Activated T-helper 17 cell treated with anti-CD3 and anti-CD28 coated beads, Interleukin-2, amount 50 U/mL, for 72 hours (primary cell): ENCODE data around the gene ARFIP1. TPM values are rescaled to one million over a fixed set of nuclear protein-coding genes. Genes with fewer than 3 reads are reported as not detected.
A peak's percentile ranks its signal among the peaks of the same experiment; 100 is the strongest.
"Not testable (repeated sequence)": the region's sequence is repeated elsewhere in the genome, so short reads cannot be mapped to it uniquely, and the experiment has no call there.

Source experiments
- ATAC-seq: fragments of 150-1000 bp; cut with Tn5 transposase; replicated peaks from 2 replicates; pipeline ENCODE4 v1.10.0; 2021; ENCODE audit warnings: mild to moderate bottlenecking, moderate library complexity
- H3K27ac Mint-ChIP-seq: one replicate; pipeline ENCODE4 v1.8.0; 2022; ENCODE audit warnings: mixed read lengths
- H3K27me3 Mint-ChIP-seq: one replicate; pipeline ENCODE4 v1.8.0; 2022; ENCODE audit warnings: mixed read lengths
- H3K36me3 Mint-ChIP-seq: one replicate; pipeline ENCODE4 v1.8.0; 2022; ENCODE audit warnings: low read depth, mild to moderate bottlenecking, mixed read lengths
- H3K4me1 Mint-ChIP-seq: one replicate; pipeline ENCODE4 v1.8.0; 2022; ENCODE audit warnings: mixed read lengths
- H3K4me3 Mint-ChIP-seq: one replicate; pipeline ENCODE4 v1.8.0; 2022; ENCODE audit warnings: mild to moderate bottlenecking, mixed read lengths
- H3K9me3 Mint-ChIP-seq: one replicate; pipeline ENCODE4 v1.8.0; 2022; ENCODE audit warnings: mixed read lengths
- total RNA-seq, 2 donors: library from RNA; stranded (reverse); gene quantifications; one replicate each; pipeline ENCODE4 v1.2.3, GENCODE V29; 2022

Gene ARFIP1
- 10 to 100 TPM; 11.4 to 14.0 TPM for total RNA-seq

DNA sequence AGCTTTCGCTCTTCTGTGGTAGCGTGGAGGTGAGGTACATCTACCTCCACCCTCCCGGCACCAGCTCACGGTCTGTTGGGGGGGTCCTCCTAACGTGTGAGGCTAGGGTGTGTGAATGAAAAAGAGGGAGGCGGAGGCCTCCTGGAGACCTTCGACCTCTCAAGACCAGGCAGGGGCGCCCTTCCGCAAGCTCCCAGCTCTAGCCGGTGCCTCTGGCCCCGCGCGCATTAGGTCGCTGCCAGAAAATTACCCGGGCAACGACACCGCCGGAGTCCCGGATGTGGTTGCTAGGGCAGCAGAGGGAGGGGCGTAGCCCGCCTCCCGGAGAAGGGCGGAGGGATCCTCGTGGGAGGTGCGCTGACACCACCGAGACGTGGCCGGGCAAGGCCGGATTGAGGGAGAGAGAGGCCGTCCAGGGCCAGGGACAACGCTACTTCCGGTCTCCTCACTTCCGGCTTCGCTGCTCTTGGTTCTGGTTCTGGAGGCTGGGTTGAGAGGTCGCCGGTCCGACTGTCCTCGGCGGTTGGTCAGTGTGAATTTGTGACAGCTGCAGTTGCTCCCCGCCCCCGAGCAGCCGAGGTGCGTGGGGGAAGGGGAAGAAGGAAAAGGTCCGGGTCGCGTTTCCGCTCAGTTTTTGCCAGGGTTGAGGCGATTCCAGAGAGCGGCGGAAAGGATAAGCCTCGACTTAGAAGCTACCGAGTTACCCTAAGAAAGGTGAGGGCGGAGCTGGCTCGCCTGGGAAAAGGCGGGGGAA, at the start of gene ARFIP1, which contains the start of gene TIGD4:
ARFIP1 (plus strand) TSS at position 442 of the 754 bp plus-strand sequence. CDS start 49,680 bp downstream, outside the sequence.
TIGD4 (minus strand) TSS at position 218 of the 754 bp plus-strand sequence. CDS start 8,726 bp downstream, outside the sequence.
- Mint-ChIP-seq H3K4me3 (peak within 1 kb of the TSS; percentile 91), H3K4me1 (peaks cover 12% of the 10 kb centered on the region), H3K36me3 (peaks cover 7% of the 10 kb centered on the region), H3K27me3 (peaks cover 3% of the 10 kb centered on the region), H3K9me3 (no peaks in the 10 kb centered on the region), H3K27ac (peak within 1 kb of the TSS; percentile 99)
- ATAC-seq, result peak; percentile 95

GRCh38 chr4:152731997-152732396, 47.8 kb upstream of the ARFIP1 start:
- Mint-ChIP-seq H3K36me3 (no peaks in the 10 kb centered on the region), H3K4me1 (peaks cover 3% of the 10 kb centered on the region), H3K4me3 (no peak overlapping the region), H3K27ac (no peak overlapping the region), H3K27me3 (peaks cover 9% of the 10 kb centered on the region), H3K9me3 (no peaks in the 10 kb centered on the region)
- no peak for ATAC-seq

DNA sequence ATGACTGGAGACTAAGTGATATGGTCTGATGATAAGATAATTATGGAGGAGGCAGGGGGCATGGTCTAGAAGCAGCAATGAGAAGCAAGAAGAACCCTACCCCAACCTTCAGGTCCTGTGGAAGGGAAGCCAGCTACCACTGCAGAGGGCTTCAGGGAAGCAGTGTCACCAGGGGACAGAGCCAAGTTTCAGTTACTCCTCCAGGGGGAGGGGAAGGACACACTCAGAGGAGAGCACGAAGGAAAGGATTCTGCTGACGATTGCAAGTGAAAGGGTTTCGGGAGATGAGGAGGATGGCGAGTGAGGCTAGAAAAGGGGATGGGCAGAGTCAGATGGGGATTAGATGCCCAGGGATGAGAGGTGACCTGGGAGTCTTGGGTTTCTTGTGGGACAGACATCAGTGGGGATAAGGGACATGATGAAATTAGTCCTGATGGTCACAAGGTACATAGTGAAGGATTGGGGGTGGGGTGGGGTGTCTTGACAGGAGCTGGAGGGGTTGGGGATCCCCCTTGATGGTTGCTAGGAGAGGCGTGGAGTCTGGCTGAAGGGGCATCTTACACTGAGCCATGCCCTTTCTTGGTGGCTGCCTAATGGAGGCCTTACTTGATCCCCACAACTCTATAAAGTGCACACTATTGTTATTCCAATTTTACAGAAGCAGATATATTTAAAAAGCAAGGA, 45.6 kb upstream of the ARFIP1 start:
- H3K9me3 Mint-ChIP-seq, result no peaks in the 10 kb centered on the region
- H3K27me3 Mint-ChIP-seq, result peaks cover 3% of the 10 kb centered on the region
- no peak overlapping the region for H3K4me3 Mint-ChIP-seq
- no peak for ATAC-seq
- H3K36me3 Mint-ChIP-seq, result no peaks in the 10 kb centered on the region
- peaks cover 3% of the 10 kb centered on the region for H3K4me1 Mint-ChIP-seq
- H3K27ac Mint-ChIP-seq, result peak overlapping the region; percentile 34

- ATAC-seq, result no peak
- Mint-ChIP-seq H3K4me3 (no peak overlapping the region), H3K27me3 (peaks cover 3% of the 10 kb centered on the region), H3K27ac (peak overlapping the region; percentile 34), H3K9me3 (no peaks in the 10 kb centered on the region), H3K36me3 (no peaks in the 10 kb centered on the region), H3K4me1 (peaks cover 3% of the 10 kb centered on the region)
Observed at GRCh38 chr4:152734699-152735050, 45.1 kb upstream of the ARFIP1 start.

DNA sequence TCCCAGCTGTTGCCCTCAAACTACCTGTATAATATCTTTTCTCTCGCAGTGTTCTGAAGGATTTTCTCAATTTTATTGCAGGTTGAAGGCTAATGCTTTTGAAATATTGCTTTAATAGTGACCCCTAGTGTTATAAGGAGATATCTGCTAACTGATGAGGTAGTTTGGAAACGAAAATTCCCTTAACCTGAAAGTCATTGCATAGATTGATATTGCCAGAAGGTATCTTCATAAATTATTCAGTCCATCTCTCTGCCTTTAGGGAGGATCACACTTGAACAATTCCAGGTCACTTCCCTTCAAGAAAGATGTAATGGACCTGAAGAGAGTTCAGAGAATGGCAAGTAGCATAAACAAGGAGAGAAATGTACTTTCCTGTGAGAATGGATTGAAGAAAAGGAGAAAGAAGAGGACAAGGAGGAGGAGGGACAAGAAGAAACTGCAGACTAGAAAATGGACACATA, 44.3 kb upstream of the ARFIP1 start:
- no peaks in the 10 kb centered on the region for H3K9me3 Mint-ChIP-seq
- ATAC-seq, result no peak

DNA sequence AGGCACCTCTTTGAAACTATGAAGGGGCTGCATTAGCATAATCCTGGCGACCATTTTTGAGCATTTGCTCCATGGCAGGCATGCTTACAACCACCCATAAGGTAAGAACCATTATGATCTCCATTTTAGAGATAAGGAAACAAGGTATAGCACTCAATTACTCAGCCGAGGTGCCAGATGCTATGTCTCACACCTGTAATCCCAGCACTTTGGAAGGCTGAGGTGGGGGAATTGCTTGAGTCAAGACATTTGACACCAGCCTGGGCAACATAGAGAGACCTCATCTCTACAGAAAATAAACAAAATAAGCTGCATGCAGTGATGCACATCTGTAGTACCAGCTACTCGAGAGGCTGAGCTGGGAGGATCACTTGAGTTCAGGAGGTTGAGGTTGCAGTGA, 43.8 kb upstream of the ARFIP1 start:
- Mint-ChIP-seq H3K36me3 (no peaks in the 10 kb centered on the region), H3K27me3 (peaks cover 3% of the 10 kb centered on the region), H3K4me1 (peaks cover 3% of the 10 kb centered on the region), H3K27ac (no peak overlapping the region), H3K9me3 (no peaks in the 10 kb centered on the region), H3K4me3 (no peak overlapping the region)
- no peak for ATAC-seq

More for the DNA sequence above, 44.3 kb upstream of the ARFIP1 start:
- Mint-ChIP-seq H3K4me3 (no peak overlapping the region), H3K4me1 (peaks cover 3% of the 10 kb centered on the region), H3K27ac (no peak overlapping the region), H3K27me3 (peaks cover 3% of the 10 kb centered on the region), H3K36me3 (no peaks in the 10 kb centered on the region)

- ATAC-seq, result no peak
- peaks cover 3% of the 10 kb centered on the region for H3K4me1 Mint-ChIP-seq
- no peak overlapping the region for H3K4me3 Mint-ChIP-seq
- H3K9me3 Mint-ChIP-seq, result no peaks in the 10 kb centered on the region
- no peak overlapping the region for H3K27ac Mint-ChIP-seq
- no peaks in the 10 kb centered on the region for H3K36me3 Mint-ChIP-seq
- H3K27me3 Mint-ChIP-seq, result peaks cover 3% of the 10 kb centered on the region
Observed at GRCh38 chr4:152738827-152739226, 40.9 kb upstream of the ARFIP1 start.

DNA sequence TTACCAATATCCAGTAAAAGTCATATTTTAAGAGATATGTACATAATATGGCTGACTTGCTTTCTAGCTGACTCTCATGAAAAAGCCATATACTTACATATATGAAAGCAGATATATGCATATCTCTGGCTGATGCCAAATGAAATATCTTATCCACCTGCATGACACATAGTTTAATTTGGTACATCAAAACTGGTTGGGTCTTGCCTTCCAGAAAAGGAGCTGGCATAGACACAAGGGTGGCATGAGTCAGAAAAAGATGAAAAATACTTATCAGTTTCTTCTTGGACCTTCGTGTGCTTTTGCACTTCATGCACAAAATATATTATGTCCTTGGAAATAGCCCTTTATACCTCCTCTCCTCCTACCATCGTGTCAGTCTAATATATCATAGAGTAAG, 32.3 kb upstream of the ARFIP1 start:
- no peak for ATAC-seq
- Mint-ChIP-seq H3K9me3 (no peaks in the 10 kb centered on the region), H3K4me3 (no peak overlapping the region), H3K27me3 (no peaks in the 10 kb centered on the region), H3K36me3 (no peaks in the 10 kb centered on the region), H3K27ac (no peak overlapping the region), H3K4me1 (no peaks in the 10 kb centered on the region)

DNA sequence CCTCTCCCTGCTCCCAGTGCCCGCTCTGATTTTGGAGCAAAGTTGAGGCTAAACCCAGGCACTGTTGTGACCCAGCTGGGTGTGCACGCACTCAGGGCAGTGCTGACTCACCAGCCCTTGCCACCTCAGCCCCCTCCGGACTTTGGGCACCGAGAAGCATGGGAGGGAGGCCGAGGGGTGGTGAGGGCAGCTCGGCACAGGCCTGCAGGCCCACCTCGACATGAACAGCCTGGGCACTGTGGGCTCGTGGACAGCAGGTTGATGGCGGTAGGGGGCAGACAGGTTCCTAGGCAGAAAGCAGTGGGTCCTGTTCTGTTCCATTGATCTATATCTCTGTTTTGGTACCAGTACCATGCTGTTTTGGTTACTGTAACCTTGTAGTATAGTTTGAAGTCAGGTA, 31.1 kb upstream of the ARFIP1 start:
- no peak for ATAC-seq
- Mint-ChIP-seq H3K4me1 (no peaks in the 10 kb centered on the region), H3K27me3 (no peaks in the 10 kb centered on the region), H3K27ac (no peak overlapping the region), H3K9me3 (no peaks in the 10 kb centered on the region), H3K36me3 (no peaks in the 10 kb centered on the region), H3K4me3 (no peak overlapping the region)

DNA sequence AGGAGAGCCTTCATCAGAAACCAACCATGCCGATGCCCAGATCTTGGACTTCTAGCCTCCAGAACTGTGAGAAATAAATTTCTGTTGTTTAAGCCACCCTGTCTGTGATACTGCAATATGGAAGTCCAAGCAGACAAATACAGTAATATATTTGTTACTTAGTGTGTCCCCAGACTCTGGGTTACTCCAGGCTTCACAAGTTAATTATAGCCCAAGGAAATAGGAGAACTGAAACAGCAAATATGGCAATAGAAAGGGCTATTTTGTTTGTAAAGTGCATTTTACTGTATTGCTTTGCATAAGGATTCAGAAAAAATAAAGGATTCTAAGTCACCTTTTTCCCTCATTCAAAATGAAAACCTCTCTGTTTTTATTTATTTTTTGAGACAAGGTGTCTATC, 16.0 kb upstream of the ARFIP1 start:
- no peaks in the 10 kb centered on the region for H3K4me1 Mint-ChIP-seq
- no peaks in the 10 kb centered on the region for H3K36me3 Mint-ChIP-seq
- no peak overlapping the region for H3K4me3 Mint-ChIP-seq
- ATAC-seq, result no peak
- H3K9me3 Mint-ChIP-seq, result no peaks in the 10 kb centered on the region
- H3K27me3 Mint-ChIP-seq, result peaks cover 10% of the 10 kb centered on the region
- no peak overlapping the region for H3K27ac Mint-ChIP-seq

GRCh38 chr4:152765069-152765737, 14.6 kb upstream of the ARFIP1 start:
- not testable (repeated sequence) for H3K9me3 Mint-ChIP-seq, H3K4me3 Mint-ChIP-seq, H3K27me3 Mint-ChIP-seq, H3K27ac Mint-ChIP-seq, H3K36me3 Mint-ChIP-seq, H3K4me1 Mint-ChIP-seq, ATAC-seq

- Mint-ChIP-seq H3K27me3 (no peaks in the 10 kb centered on the region), H3K4me3 (no peak overlapping the region), H3K9me3 (no peaks in the 10 kb centered on the region), H3K4me1 (peaks cover 4% of the 10 kb centered on the region), H3K27ac (no peak overlapping the region), H3K36me3 (no peaks in the 10 kb centered on the region)
- ATAC-seq, result peak; percentile 31
Observed at GRCh38 chr4:152771741-152772533, 7.8 kb upstream of the ARFIP1 start.

- Mint-ChIP-seq H3K4me3 (no peak overlapping the region), H3K27me3 (peaks cover 3% of the 10 kb centered on the region), H3K9me3 (no peaks in the 10 kb centered on the region), H3K4me1 (peaks cover 4% of the 10 kb centered on the region), H3K27ac (no peak overlapping the region), H3K36me3 (no peaks in the 10 kb centered on the region)
- ATAC-seq, result no peak
Observed at GRCh38 chr4:152773339-152773738, 6.4 kb upstream of the ARFIP1 start.

DNA sequence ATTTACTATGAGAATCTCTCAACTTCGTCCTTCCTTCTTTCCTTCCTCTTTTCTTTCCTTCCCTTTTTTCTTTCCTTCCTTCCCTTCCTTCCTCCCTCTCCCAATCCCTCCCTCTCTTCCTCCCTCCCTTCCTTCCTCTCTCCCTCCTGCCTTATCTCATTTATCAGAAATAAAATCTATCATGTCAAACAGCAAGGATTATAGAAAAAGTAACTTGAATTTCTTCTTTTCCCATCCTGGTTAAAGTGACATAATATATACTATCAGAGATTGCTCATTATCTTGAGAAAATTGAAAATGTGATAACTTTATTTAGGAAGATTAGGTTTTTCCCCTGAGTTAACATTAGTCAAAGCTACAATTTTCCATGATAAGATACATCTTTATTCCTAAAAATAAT, 5.8 kb upstream of the ARFIP1 start:
- Mint-ChIP-seq H3K4me3 (no peak overlapping the region), H3K4me1 (peaks cover 4% of the 10 kb centered on the region)

More for the DNA sequence above, 5.8 kb upstream of the ARFIP1 start:
- Mint-ChIP-seq H3K27me3 (peaks cover 3% of the 10 kb centered on the region), H3K27ac (no peak overlapping the region), H3K36me3 (no peaks in the 10 kb centered on the region), H3K9me3 (no peaks in the 10 kb centered on the region)
- ATAC-seq, result no peak
